CD14-positive monocyte (primary cell): ENCODE data around the gene CD6. TPM values are rescaled to one million over a fixed set of nuclear protein-coding genes. Genes with fewer than 3 reads are reported as not detected.

Experiments used
- DNase-seq, 3 donors: peaks; one replicate each; pipeline ENCODE4 v3.0.0-alpha.2; 2011 to 2022
- H2AFZ ChIP-seq: 2 replicates; pipeline ENCODE4 v1.6.0; 2012; ENCODE audit warnings: mild to moderate bottlenecking, low read depth, low read length, inconsistent platforms; ENCODE audit not compliant: insufficient read depth, poor library complexity, severe bottlenecking
- H3K27ac ChIP-seq, 2 donors: 1 replicate in 1 of 2; 2 replicates in 1 of 2; pipeline ENCODE4 v1.5.1; 2012 to 2013; ENCODE audit warnings: low read length in 2 of 2, control low read depth in 1 of 2, inconsistent platforms in 1 of 2, low read depth in 1 of 2, mild to moderate bottlenecking in 1 of 2
- H3K27me3 ChIP-seq, 2 donors: one replicate each; pipeline versions ENCODE4 v1.6.0 to v1.6.1; 2011 to 2013; ENCODE audit warnings: low read length in 2 of 2; ENCODE audit not compliant: control insufficient read depth in 2 of 2, insufficient read depth in 2 of 2
- H3K36me3 ChIP-seq, 2 donors: replicated peaks in 1 of 2; 1 replicate in 1 of 2; 2 replicates in 1 of 2; pipeline versions ENCODE4 v1.5.1 to v1.6.1; 2012 to 2013; ENCODE audit warnings: low read length in 2 of 2, control low read depth in 1 of 2, inconsistent platforms in 1 of 2, mild to moderate bottlenecking in 1 of 2; ENCODE audit not compliant: insufficient read depth in 2 of 2, control insufficient read depth in 1 of 2
- H3K4me1 ChIP-seq, 2 donors: 1 replicate in 1 of 2; 2 replicates in 1 of 2; pipeline versions ENCODE4 v1.5.1 to v1.6.1; 2012 to 2013; ENCODE audit warnings: low read length in 2 of 2, control low read depth in 1 of 2, inconsistent platforms in 1 of 2, mild to moderate bottlenecking in 1 of 2, moderate library complexity in 1 of 2; ENCODE audit not compliant: insufficient read depth in 2 of 2, control insufficient read depth in 1 of 2
- H3K4me2 ChIP-seq: replicated peaks from 2 replicates; pipeline ENCODE3; 2012; ENCODE audit warnings: low read length, moderate library complexity, mild to moderate bottlenecking; ENCODE audit not compliant: poor library complexity, severe bottlenecking; ENCODE audit errors: extremely low read depth
- H3K4me3 ChIP-seq, 3 experiments: fragments of 200-600 bp in 1 of 3; sonication (generic) in 1 of 3; replicated peaks in 1 of 3; 1 replicate in 2 of 3; 2 replicates in 1 of 3; pipeline ENCODE4 v1.5.1; 2011 to 2013; ENCODE audit warnings: low read length in 3 of 3, mild to moderate bottlenecking in 3 of 3, control low read depth in 2 of 3, low read depth in 2 of 3, inconsistent platforms in 1 of 3, moderate library complexity in 1 of 3
- H3K79me2 ChIP-seq: 2 replicates; pipeline ENCODE4 v1.6.0; 2012; ENCODE audit warnings: mild to moderate bottlenecking, control low read depth, inconsistent platforms, low read length, moderate library complexity; ENCODE audit not compliant: insufficient read depth
- H3K9ac ChIP-seq: 2 replicates; pipeline ENCODE4 v1.6.0; 2017; ENCODE audit warnings: low read length, mild to moderate bottlenecking; ENCODE audit not compliant: insufficient read depth, poor library complexity, severe bottlenecking
- H3K9me3 ChIP-seq, 2 donors: replicated peaks in 1 of 2; 1 replicate in 1 of 2; 2 replicates in 1 of 2; pipeline versions ENCODE4 v1.5.1 to v1.6.1; 2012 to 2013; ENCODE audit warnings: low read length in 2 of 2, control low read depth in 1 of 2; ENCODE audit not compliant: control insufficient read depth in 1 of 2, insufficient read depth in 1 of 2
- H4K20me1 ChIP-seq: 2 replicates; pipeline ENCODE4 v1.6.0; 2012; ENCODE audit warnings: mild to moderate bottlenecking, low read length, control low read depth, moderate library complexity; ENCODE audit not compliant: insufficient read depth
- H3K27ac Mint-ChIP-seq, 7 donors: one replicate each; pipeline ENCODE4 v1.8.0; 2020; ENCODE audit warnings: mild to moderate bottlenecking in 7 of 7, mixed read lengths in 7 of 7, moderate library complexity in 6 of 7, inconsistent platforms in 2 of 7
- H3K27me3 Mint-ChIP-seq, 3 donors: one replicate each; pipeline ENCODE4 v1.8.0; 2021 to 2022; ENCODE audit warnings: low read depth in 3 of 3, mild to moderate bottlenecking in 3 of 3, mixed read lengths in 3 of 3, moderate library complexity in 3 of 3, inconsistent platforms in 1 of 3
- H3K36me3 Mint-ChIP-seq, 2 donors: one replicate each; pipeline ENCODE4 v1.8.0; 2020; ENCODE audit warnings: mixed read lengths in 2 of 2, inconsistent platforms in 1 of 2, mild to moderate bottlenecking in 1 of 2
- H3K4me1 Mint-ChIP-seq: one replicate; pipeline ENCODE4 v1.8.0; 2020; ENCODE audit warnings: mild to moderate bottlenecking, mixed read lengths
- H3K4me3 Mint-ChIP-seq, 2 donors: one replicate each; pipeline ENCODE4 v1.8.0; 2020; ENCODE audit warnings: mild to moderate bottlenecking in 2 of 2, mixed read lengths in 2 of 2, moderate library complexity in 1 of 2
- H3K9me3 Mint-ChIP-seq, 7 donors: one replicate each; pipeline ENCODE4 v1.8.0; 2020 to 2022; ENCODE audit warnings: mixed read lengths in 7 of 7, mild to moderate bottlenecking in 6 of 7, moderate library complexity in 6 of 7, inconsistent platforms in 2 of 7
- WGBS: methylation state at CpG from one replicate; pipeline ENCODE4 v1.1.5; 2013; ENCODE audit warnings: missing lambda C conversion rate; ENCODE audit not compliant: insufficient coverage; 5-methylcytosine and 5-hydroxymethylcytosine counted together
- intact Hi-C, 2 donors: fragments of 100-400 bp; cut with micrococcal nuclease; formaldehyde crosslinking; loops; one replicate each; pipeline versions ENCODE4 v1.15.0 to v1.15.1; 2023
- polyA plus RNA-seq, 3 donors: library from polyadenylated mRNA; depleted of rRNA in 1 of 3; unstranded in 2 of 3; stranded (reverse) in 1 of 3; fragments of 300-500 nt in 2 of 3; fragments of >200 nt in 1 of 3; fragmentation: Illumina TruSeq in 2 of 3; gene quantifications; 1 replicate in 2 of 3; 2 replicates in 1 of 3; pipeline ENCODE4 v1.2.3, GENCODE V29; 2012 to 2021
- TF ChIP-seq, protein P1 (sequence below): fragments of 200-600 bp; IDR thresholded peaks from one replicate; pipeline ENCODE4 v1.8.0; 2022; ENCODE audit warnings: antibody characterized with exemption, mild to moderate bottlenecking

CD6 gene
- polyA plus RNA-seq, 3 donors = 0.09 to 0.39 (median 0.39) TPM

DNA sequence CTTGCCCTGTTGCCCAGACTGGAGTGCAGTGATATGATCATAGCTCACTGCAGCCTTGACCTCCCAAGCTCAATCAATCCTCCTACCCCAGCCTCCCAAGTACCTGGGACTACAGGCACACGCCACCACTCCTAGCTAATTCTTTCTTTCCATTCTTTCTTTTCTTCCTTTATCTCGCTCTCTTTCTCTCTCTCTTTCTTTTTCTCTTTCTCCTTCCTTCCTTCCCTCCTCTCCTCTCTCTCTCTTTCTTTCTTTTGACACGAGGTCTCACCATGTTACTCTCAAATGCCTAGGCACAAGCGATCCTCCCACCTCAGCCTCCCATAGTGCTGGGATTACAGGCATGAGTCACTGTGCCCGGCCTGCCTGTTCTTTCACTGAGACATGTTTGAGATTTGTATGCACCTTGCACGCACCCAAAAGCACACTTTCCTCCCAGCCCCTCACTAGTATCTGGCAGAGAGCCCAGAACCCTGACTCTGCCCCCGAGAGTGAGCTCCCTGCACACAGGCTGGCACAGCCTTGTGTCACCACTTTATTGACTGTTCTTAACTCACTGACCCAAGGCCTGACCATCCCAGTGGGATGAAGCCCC lies 56.8 kb downstream of the CD6 start:
- no peak overlapping the region for H3K9ac ChIP-seq
- peak; percentile 70 to 88 (median 81) for DNase-seq
- H3K27me3 ChIP-seq = peaks cover 0 to 5% of the 10 kb centered on the region in 2 donors
- H3K4me3 ChIP-seq = no peak overlapping the region
- TF ChIP-seq, protein P1, sequence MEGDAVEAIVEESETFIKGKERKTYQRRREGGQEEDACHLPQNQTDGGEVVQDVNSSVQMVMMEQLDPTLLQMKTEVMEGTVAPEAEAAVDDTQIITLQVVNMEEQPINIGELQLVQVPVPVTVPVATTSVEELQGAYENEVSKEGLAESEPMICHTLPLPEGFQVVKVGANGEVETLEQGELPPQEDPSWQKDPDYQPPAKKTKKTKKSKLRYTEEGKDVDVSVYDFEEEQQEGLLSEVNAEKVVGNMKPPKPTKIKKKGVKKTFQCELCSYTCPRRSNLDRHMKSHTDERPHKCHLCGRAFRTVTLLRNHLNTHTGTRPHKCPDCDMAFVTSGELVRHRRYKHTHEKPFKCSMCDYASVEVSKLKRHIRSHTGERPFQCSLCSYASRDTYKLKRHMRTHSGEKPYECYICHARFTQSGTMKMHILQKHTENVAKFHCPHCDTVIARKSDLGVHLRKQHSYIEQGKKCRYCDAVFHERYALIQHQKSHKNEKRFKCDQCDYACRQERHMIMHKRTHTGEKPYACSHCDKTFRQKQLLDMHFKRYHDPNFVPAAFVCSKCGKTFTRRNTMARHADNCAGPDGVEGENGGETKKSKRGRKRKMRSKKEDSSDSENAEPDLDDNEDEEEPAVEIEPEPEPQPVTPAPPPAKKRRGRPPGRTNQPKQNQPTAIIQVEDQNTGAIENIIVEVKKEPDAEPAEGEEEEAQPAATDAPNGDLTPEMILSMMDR = no peak
- intact Hi-C loops = loop anchor here (2.0 to 5.0 kb wide), 2 partner anchors 33 to 34 kb away; no protein-coding TSS in a partner anchor
- H3K79me2 ChIP-seq = no peaks in the 10 kb centered on the region
- peak overlapping the region; percentile 22 to 91 (median 85) for H3K27ac Mint-ChIP-seq
- no peaks in the 10 kb centered on the region for H3K9me3 ChIP-seq
- peaks cover 49% of the 10 kb centered on the region for H3K4me1 Mint-ChIP-seq
- no peaks in the 10 kb centered on the region for H3K36me3 ChIP-seq
- peaks cover 0 to 2% (median 0%) of the 10 kb centered on the region in 7 donors for H3K9me3 Mint-ChIP-seq
- peak overlapping the region; percentile 6 to 53 for H3K4me3 Mint-ChIP-seq
- H3K27ac ChIP-seq = peak overlapping the region in 1 of 2 donors; percentile 45
- peaks cover 10 to 28% (median 15%) of the 10 kb centered on the region in 3 donors for H3K27me3 Mint-ChIP-seq
- peaks cover 43 to 47% of the 10 kb centered on the region in 2 donors for H3K4me1 ChIP-seq
- no peak overlapping the region for H2AFZ ChIP-seq
- no peaks in the 10 kb centered on the region for H4K20me1 ChIP-seq
- WGBS = 38% methylated on average over 7 of the region's 7 CpGs
- no peak overlapping the region for H3K4me2 ChIP-seq
- H3K36me3 Mint-ChIP-seq = peaks cover 0 to 17% of the 10 kb centered on the region in 2 donors

DNA sequence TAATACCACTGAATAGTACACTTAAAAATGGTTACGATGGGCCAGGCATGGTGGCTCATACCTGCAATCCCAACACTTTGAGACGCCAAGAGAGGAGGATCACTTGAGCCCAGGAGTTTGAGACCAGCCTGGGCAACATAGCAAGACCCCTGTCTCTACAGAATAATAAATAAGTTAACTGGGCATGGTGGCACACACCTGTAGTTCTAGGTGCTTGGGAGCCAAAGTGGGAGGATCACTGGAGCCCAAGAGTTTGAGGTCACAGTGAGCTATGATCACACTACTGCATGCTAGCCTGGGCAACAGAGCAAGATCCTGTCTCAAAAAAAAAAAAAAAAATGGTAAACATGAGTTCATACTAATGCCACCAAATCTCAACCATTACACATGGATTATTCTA lies 61.3 kb downstream of the CD6 start:
- H3K27ac ChIP-seq = no peak overlapping the region
- H3K79me2 ChIP-seq = no peaks in the 10 kb centered on the region
- H3K4me3 Mint-ChIP-seq = no peak overlapping the region
- no CpG with 5 or more reads among the region's 2 CpGs for WGBS
- TF ChIP-seq, protein P1 = no peak
- peaks cover 7 to 12% (median 9%) of the 10 kb centered on the region in 3 donors for H3K27me3 Mint-ChIP-seq
- intact Hi-C loops = no loop called here
- H3K4me3 ChIP-seq = no peak overlapping the region
- H3K27ac Mint-ChIP-seq = no peak overlapping the region
- no peak overlapping the region for H3K4me2 ChIP-seq
- H3K27me3 ChIP-seq = no peaks in the 10 kb centered on the region
- no peak for DNase-seq
- no peak overlapping the region for H2AFZ ChIP-seq
- no peaks in the 10 kb centered on the region for H3K36me3 ChIP-seq
- H3K9me3 Mint-ChIP-seq = peaks cover 0 to 2% (median 0%) of the 10 kb centered on the region in 7 donors
- no peak overlapping the region for H3K9ac ChIP-seq
- H3K36me3 Mint-ChIP-seq = peaks cover 0 to 5% of the 10 kb centered on the region in 2 donors
- H4K20me1 ChIP-seq = no peaks in the 10 kb centered on the region
- no peaks in the 10 kb centered on the region for H3K9me3 ChIP-seq
- peaks cover 17 to 19% of the 10 kb centered on the region in 2 donors for H3K4me1 ChIP-seq
- peaks cover 20% of the 10 kb centered on the region for H3K4me1 Mint-ChIP-seq
